Mammary epithelial cell (primary cell): Measurements from ENCODE around the gene SIRPB2.

ENCODE experiments used
- EZH2 ChIP-seq: IDR thresholded peaks from 2 replicates; pipeline ENCODE4 v1.6.1; 2012; ENCODE audit warnings: low read length, inconsistent platforms, borderline replicate concordance
- TF ChIP-seq, protein P1 (sequence below), 2 donors: IDR thresholded peaks in 1 of 2; conservative IDR thresholded peaks in 1 of 2; 2 replicates each; pipeline ENCODE4 v1.5.1; 2011 to 2012; ENCODE audit warnings: inconsistent platforms in 2 of 2, low read length in 2 of 2, mild to moderate bottlenecking in 2 of 2, control low read depth in 1 of 2, low read depth in 1 of 2; ENCODE audit not compliant: insufficient read depth in 1 of 2; ENCODE audit errors: extremely low read depth in 1 of 2

DNA sequence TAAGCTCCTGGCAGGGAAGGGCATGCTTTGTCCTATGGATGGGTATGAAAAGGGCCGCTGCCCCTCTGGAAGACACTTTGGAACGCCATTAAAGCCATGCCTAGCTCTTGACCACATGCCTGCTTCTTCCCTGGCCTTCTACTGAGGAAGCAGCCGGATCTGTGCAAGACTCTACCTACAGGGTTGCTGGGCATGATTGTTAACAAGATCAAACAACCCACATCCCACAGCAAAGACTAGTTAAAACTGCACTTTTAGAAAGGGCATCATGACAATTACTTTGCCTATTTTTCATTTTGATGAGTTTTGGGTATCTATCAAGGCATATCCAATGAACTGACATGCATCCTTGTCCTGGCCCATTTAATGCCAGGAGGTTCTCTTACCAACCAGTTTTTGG, 50.1 kb downstream of the SIRPB2 start:
- TF ChIP-seq, protein P1, sequence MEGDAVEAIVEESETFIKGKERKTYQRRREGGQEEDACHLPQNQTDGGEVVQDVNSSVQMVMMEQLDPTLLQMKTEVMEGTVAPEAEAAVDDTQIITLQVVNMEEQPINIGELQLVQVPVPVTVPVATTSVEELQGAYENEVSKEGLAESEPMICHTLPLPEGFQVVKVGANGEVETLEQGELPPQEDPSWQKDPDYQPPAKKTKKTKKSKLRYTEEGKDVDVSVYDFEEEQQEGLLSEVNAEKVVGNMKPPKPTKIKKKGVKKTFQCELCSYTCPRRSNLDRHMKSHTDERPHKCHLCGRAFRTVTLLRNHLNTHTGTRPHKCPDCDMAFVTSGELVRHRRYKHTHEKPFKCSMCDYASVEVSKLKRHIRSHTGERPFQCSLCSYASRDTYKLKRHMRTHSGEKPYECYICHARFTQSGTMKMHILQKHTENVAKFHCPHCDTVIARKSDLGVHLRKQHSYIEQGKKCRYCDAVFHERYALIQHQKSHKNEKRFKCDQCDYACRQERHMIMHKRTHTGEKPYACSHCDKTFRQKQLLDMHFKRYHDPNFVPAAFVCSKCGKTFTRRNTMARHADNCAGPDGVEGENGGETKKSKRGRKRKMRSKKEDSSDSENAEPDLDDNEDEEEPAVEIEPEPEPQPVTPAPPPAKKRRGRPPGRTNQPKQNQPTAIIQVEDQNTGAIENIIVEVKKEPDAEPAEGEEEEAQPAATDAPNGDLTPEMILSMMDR (conservative IDR thresholded peaks at IDR 0.05 in 1 of 2, IDR thresholded peaks at IDR 0.05 in 1 of 2; ENCODE audit: extremely low read depth in 1 of 2, insufficient read depth in 1 of 2, low read depth in 1 of 2, low read length in 2 of 2): no peak
- no peak for TF ChIP-seq EZH2
